ENCODE data around the gene TFPI.

Gene TFPI

DNA sequence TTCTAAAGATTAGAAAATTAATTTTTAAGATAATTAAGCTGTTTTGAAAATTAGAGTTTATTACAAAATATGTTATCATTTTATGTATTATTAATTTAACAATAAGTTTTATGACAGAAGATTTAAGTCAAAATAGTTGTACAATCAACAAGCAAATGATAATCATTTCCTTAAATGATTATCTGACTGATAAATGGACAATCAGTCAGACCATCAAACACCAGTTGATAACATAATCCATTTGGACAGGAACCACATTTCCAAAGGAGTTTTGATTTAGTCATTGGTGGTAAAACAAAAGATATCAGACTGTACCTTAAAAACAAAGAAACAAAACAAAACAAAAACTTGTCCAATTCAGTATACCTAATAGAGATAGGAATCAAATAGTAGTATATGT, 1.9 kb downstream of the TFPI start:
- H3K9ac ChIP-seq (ENCODE audit: low read depth, low read length), result no peak overlapping the region
- H3K9me3 ChIP-seq (ENCODE audit: control insufficient read depth, insufficient read depth, low read length), result no peaks in the 10 kb centered on the region
- no peaks in the 10 kb centered on the region for H3K36me3 ChIP-seq (ENCODE audit: control insufficient read depth, insufficient read depth, low read length)
- no peaks in the 10 kb centered on the region for H3K27me3 ChIP-seq (ENCODE audit: control insufficient read depth, insufficient read depth, low read length)
- peaks cover 4% of the 10 kb centered on the region for H3K4me1 ChIP-seq (ENCODE audit: control insufficient read depth, insufficient read depth, low read length)
- H3K4me3 ChIP-seq (ENCODE audit: low read depth, low read length), result no peak overlapping the region

- H3K4me3 ChIP-seq (ENCODE audit: low read depth, low read length), result no peak overlapping the region
- peaks cover 4% of the 10 kb centered on the region for H3K4me1 ChIP-seq (ENCODE audit: control insufficient read depth, insufficient read depth, low read length)
- H3K9ac ChIP-seq (ENCODE audit: low read depth, low read length), result no peak overlapping the region
- no peaks in the 10 kb centered on the region for H3K36me3 ChIP-seq (ENCODE audit: control insufficient read depth, insufficient read depth, low read length)
- no peaks in the 10 kb centered on the region for H3K9me3 ChIP-seq (ENCODE audit: control insufficient read depth, insufficient read depth, low read length)
- no peaks in the 10 kb centered on the region for H3K27me3 ChIP-seq (ENCODE audit: control insufficient read depth, insufficient read depth, low read length)
Measured at GRCh38 chr2:187550857-187551256, 3.4 kb downstream of the TFPI start.

DNA sequence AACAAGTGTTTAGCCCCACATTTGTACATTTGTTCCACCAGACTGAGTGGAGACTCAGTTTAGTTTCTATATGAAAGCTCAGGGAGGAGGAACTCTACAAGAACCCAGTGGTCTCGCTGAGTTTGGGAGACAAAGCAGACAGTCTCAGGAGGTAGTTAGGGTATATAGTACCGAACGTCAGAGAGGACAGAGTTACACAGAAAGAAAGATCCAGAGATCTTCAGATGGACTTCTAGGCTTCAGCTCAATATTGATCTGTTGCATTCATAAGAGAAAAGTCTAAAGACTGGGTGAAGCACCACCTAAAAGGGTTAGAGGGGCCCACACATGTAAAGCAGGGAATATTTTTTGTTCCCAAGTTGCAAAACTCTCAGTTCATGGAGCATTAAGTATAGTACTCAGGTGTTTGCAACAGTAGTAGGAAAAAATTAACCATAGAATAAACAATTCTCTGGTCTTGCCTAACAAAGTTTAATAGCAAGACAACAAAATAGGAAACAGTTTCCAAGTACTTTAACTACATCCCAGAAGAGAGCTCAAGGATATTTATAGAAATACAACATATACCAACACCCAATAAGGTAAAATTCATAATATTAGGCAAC, 4.2 kb downstream of the TFPI start:
- H3K36me3 ChIP-seq (ENCODE audit: control insufficient read depth, insufficient read depth, low read length), result no peaks in the 10 kb centered on the region
- H3K4me3 ChIP-seq (ENCODE audit: low read depth, low read length), result no peak overlapping the region
- no peak overlapping the region for H3K9ac ChIP-seq (ENCODE audit: low read depth, low read length)

GRCh38 chr2:187549193-187549592, 5.0 kb downstream of the TFPI start:
- no peaks in the 10 kb centered on the region for H3K27me3 ChIP-seq (ENCODE audit: control insufficient read depth, insufficient read depth, low read length)
- no peaks in the 10 kb centered on the region for H3K36me3 ChIP-seq (ENCODE audit: control insufficient read depth, insufficient read depth, low read length)
- H3K4me1 ChIP-seq (ENCODE audit: control insufficient read depth, insufficient read depth, low read length), result peaks cover 2% of the 10 kb centered on the region
- no peaks in the 10 kb centered on the region for H3K9me3 ChIP-seq (ENCODE audit: control insufficient read depth, insufficient read depth, low read length)
- H3K4me3 ChIP-seq (ENCODE audit: low read depth, low read length), result no peak overlapping the region
- H3K9ac ChIP-seq (ENCODE audit: low read depth, low read length), result no peak overlapping the region

More for the DNA sequence above, 4.2 kb downstream of the TFPI start:
- Histone ChIP-seq H3K4me1 (ENCODE audit: control insufficient read depth, insufficient read depth, low read length) (peaks cover 4% of the 10 kb centered on the region), H3K9me3 (ENCODE audit: control insufficient read depth, insufficient read depth, low read length) (no peaks in the 10 kb centered on the region), H3K27me3 (ENCODE audit: control insufficient read depth, insufficient read depth, low read length) (no peaks in the 10 kb centered on the region)

DNA sequence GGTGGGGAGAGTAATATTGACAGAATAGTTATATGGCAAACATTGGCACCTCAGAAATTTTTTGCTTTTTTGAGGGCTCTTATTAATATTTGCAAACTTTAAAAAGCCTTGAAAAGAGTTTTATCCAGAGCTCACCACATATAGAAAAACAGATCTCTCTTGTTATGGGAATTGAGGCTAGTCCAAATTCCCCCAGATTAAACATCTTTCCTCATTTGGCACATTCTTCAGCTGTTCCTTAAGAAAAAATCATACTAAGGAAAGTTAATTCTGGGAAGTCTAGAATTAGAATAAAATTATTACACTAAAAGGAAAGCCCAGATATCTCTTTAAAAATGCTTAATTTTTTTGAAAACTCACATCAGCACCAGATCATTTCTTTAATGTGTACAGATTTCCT, 5.6 kb downstream of the TFPI start:
- H3K36me3 ChIP-seq (ENCODE audit: control insufficient read depth, insufficient read depth, low read length), result no peaks in the 10 kb centered on the region
- H3K9me3 ChIP-seq (ENCODE audit: control insufficient read depth, insufficient read depth, low read length), result no peaks in the 10 kb centered on the region
- no peak overlapping the region for H3K4me3 ChIP-seq (ENCODE audit: low read depth, low read length)
- H3K27me3 ChIP-seq (ENCODE audit: control insufficient read depth, insufficient read depth, low read length), result no peaks in the 10 kb centered on the region
- H3K9ac ChIP-seq (ENCODE audit: low read depth, low read length), result no peak overlapping the region
- H3K4me1 ChIP-seq (ENCODE audit: control insufficient read depth, insufficient read depth, low read length), result no peaks in the 10 kb centered on the region

DNA sequence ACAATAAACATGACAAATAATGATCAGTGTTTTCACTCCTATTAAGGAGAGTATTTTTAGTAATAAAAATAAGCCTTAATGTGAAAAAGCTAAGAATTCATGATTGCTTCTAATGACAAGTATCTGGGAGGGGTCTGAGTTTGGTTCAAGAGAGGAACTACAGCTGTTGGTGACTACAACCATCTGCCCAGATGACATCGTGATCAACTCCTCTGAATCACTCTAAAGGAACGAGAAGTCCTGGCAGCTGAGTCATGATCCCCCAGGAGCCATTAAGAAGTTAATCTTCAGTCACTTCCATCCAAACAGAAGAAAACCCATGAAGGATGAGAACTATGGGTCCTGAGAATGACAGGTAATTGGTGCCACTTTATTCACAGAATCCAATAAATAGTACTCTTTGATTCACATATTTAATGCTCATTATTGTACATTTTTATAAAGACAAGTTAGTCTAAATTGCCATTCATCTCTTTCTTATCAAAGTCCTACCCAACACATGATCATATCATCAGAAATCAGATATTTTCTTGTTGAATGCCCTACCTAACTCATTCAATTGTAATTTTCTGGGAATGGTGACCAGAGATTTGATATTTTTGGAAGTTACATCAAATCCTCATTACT, 6.8 kb downstream of the TFPI start:
- Histone ChIP-seq H3K9ac (ENCODE audit: low read depth, low read length) (no peak overlapping the region), H3K27me3 (ENCODE audit: control insufficient read depth, insufficient read depth, low read length) (no peaks in the 10 kb centered on the region), H3K4me1 (ENCODE audit: control insufficient read depth, insufficient read depth, low read length) (no peaks in the 10 kb centered on the region), H3K36me3 (ENCODE audit: control insufficient read depth, insufficient read depth, low read length) (no peaks in the 10 kb centered on the region), H3K4me3 (ENCODE audit: low read depth, low read length) (no peak overlapping the region), H3K9me3 (ENCODE audit: control insufficient read depth, insufficient read depth, low read length) (no peaks in the 10 kb centered on the region)

DNA sequence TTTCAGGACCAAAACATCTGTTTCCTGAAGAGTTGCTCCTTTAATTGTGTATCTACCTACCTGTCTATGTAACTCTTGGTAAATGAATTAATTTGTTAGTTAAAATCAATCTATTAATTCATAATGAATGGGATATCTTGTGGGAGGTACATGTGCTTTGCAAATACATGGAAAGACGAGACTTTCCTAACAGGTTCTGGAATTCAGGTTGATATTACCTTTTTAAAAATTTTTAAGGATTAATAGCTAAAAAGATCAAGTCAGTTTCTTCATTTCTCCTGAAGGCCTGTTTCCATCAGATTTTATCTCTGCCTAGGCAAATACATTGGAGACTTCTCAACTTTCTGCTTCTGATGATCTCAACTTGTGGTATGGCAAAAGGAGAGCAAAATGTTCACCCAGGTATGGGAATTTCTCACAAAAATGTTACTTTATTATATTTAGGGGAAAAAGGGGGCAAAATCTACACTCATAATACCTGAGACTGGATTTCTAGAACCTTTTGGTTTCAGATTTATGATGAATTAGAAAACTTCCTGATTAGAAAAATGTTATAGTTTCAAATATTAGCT, 7.4 kb downstream of the TFPI start:
- Histone ChIP-seq H3K4me1 (ENCODE audit: control insufficient read depth, insufficient read depth, low read length) (no peaks in the 10 kb centered on the region), H3K9ac (ENCODE audit: low read depth, low read length) (no peak overlapping the region), H3K9me3 (ENCODE audit: control insufficient read depth, insufficient read depth, low read length) (no peaks in the 10 kb centered on the region), H3K4me3 (ENCODE audit: low read depth, low read length) (no peak overlapping the region), H3K36me3 (ENCODE audit: control insufficient read depth, insufficient read depth, low read length) (no peaks in the 10 kb centered on the region), H3K27me3 (ENCODE audit: control insufficient read depth, insufficient read depth, low read length) (no peaks in the 10 kb centered on the region)

DNA sequence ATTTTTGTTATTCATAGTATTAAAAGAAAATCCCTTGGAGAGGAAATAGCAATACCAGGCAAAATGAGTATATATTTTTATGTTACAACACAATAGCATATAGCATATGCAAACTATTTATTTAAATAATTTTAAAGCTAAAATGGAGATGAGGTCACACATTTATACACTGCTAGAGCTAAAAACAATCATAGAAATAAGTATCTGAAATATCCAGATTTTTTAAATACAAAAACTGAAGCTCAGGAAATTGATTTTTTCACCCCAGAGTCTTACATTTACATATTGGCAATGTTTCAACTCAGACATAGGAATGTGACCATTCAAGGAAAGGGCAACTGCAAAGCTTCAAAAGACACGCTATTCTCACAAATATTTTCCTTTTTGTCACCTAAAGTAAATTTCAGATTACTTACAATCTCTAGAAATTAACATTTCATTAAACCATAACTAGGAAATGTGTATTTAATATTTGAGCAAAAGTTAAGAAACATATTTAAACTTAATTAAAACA, 8.9 kb downstream of the TFPI start:
- Histone ChIP-seq H3K4me3 (ENCODE audit: low read depth, low read length) (no peak overlapping the region), H3K36me3 (ENCODE audit: control insufficient read depth, insufficient read depth, low read length) (no peaks in the 10 kb centered on the region), H3K4me1 (ENCODE audit: control insufficient read depth, insufficient read depth, low read length) (no peaks in the 10 kb centered on the region), H3K9me3 (ENCODE audit: control insufficient read depth, insufficient read depth, low read length) (no peaks in the 10 kb centered on the region), H3K9ac (ENCODE audit: low read depth, low read length) (no peak overlapping the region), H3K27me3 (ENCODE audit: control insufficient read depth, insufficient read depth, low read length) (no peaks in the 10 kb centered on the region)

DNA sequence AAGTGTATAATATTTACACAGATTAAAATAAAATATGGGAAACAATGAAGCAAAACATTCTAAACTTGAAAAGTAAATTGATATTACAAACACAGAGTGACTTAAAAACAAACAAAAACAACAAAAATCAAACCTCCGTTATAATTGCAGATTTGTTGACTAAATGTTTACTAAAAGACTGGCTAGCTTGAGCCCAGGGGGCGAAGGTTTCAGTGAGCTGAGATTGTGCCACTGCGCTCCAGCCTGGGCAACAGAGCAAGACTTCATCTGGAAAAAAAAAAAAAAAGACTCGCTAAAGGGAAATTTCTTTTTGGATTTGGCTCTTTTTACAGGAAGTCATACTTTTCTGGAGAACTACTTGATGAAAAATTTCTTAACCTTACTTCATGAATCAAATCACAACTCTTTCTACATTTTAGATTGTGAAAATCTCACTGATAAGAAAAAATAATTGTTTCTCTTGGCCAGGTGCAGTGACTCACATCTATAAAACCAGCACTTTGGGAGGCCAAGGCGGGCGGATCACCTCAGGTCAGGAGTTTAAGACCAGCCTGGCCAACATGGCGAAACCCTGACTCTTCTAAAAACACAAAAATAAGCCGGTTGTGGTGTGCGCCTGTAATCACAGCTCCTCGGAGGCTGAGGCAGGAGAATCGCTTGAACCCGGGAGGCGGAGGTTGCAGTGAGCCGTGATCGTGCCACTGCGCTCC, 9.7 kb downstream of the TFPI start:
- H3K27me3 ChIP-seq (ENCODE audit: control insufficient read depth, insufficient read depth, low read length), result no peaks in the 10 kb centered on the region
- no peak overlapping the region for H3K9ac ChIP-seq (ENCODE audit: low read depth, low read length)
- H3K4me1 ChIP-seq (ENCODE audit: control insufficient read depth, insufficient read depth, low read length), result no peaks in the 10 kb centered on the region
- H3K36me3 ChIP-seq (ENCODE audit: control insufficient read depth, insufficient read depth, low read length), result no peaks in the 10 kb centered on the region
- H3K4me3 ChIP-seq (ENCODE audit: low read depth, low read length), result no peak overlapping the region
- no peaks in the 10 kb centered on the region for H3K9me3 ChIP-seq (ENCODE audit: control insufficient read depth, insufficient read depth, low read length)

DNA sequence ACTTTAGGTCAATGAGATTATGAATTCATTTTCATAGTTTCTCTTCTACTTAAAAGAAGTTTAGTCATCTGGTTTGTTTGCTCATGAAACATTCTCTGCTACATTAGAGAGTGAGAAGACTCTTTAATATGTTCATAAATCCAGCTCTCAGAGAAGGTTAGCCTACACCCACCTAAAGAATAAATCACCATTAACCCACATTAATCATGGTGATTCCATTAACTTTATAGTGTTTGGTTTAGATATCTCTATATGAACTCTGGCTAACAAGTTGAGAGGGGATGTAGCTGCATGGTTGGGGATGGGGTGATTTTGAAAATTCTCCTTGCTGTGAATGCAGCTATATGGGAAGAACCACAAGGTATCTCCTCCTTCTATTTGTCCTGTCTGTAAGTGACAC, 10.7 kb downstream of the TFPI start:
- no peaks in the 10 kb centered on the region for H3K27me3 ChIP-seq (ENCODE audit: control insufficient read depth, insufficient read depth, low read length)
- no peaks in the 10 kb centered on the region for H3K36me3 ChIP-seq (ENCODE audit: control insufficient read depth, insufficient read depth, low read length)
- no peak overlapping the region for H3K9ac ChIP-seq (ENCODE audit: low read depth, low read length)
- no peaks in the 10 kb centered on the region for H3K9me3 ChIP-seq (ENCODE audit: control insufficient read depth, insufficient read depth, low read length)
- H3K4me3 ChIP-seq (ENCODE audit: low read depth, low read length), result no peak overlapping the region
- H3K4me1 ChIP-seq (ENCODE audit: control insufficient read depth, insufficient read depth, low read length), result no peaks in the 10 kb centered on the region

- no peaks in the 10 kb centered on the region for H3K36me3 ChIP-seq (ENCODE audit: control insufficient read depth, insufficient read depth, low read length)
- no peaks in the 10 kb centered on the region for H3K9me3 ChIP-seq (ENCODE audit: control insufficient read depth, insufficient read depth, low read length)
- no peak overlapping the region for H3K4me3 ChIP-seq (ENCODE audit: low read depth, low read length)
- H3K4me1 ChIP-seq (ENCODE audit: control insufficient read depth, insufficient read depth, low read length), result no peaks in the 10 kb centered on the region
- H3K9ac ChIP-seq (ENCODE audit: low read depth, low read length), result no peak overlapping the region
- H3K27me3 ChIP-seq (ENCODE audit: control insufficient read depth, insufficient read depth, low read length), result no peaks in the 10 kb centered on the region
Measured at GRCh38 chr2:187542123-187542522, 12.1 kb downstream of the TFPI start.

Measured in iPS-15b (cell line).